Eye (tissue), 1 donor: Measurements from ENCODE around the gene PDZRN3.
A peak's percentile ranks its signal among the peaks of the same experiment; 100 is the strongest.

Experiments
- DNase-seq: peaks from one replicate; pipeline ENCODE4 v3.0.0-alpha.2; 2015

Gene PDZRN3

GRCh38 chr3:73555076-73555475 lies 69.7 kb downstream of the PDZRN3 start:
- DNase-seq: no peak

- DNase-seq: no peak
These were observed 72.0 kb downstream of the PDZRN3 start for GRCh38 chr3:73552700-73553099.

- DNase-seq: no peak
These were observed 74.7 kb downstream of the PDZRN3 start for GRCh38 chr3:73550032-73550431.

GRCh38 chr3:73549051-73549600 lies 75.6 kb downstream of the PDZRN3 start:
- DNase-seq: no peak

GRCh38 chr3:73548436-73548835 lies 76.3 kb downstream of the PDZRN3 start:
- no peak for DNase-seq

- peak; percentile 68 for DNase-seq
These were observed 77.1 kb downstream of the PDZRN3 start for GRCh38 chr3:73547427-73548248.

- no peak for DNase-seq
These were observed 77.8 kb downstream of the PDZRN3 start for GRCh38 chr3:73546961-73547360.

GRCh38 chr3:73543412-73543811 lies 81.3 kb downstream of the PDZRN3 start:
- no peak for DNase-seq

- no peak for DNase-seq
These were observed 82.6 kb downstream of the PDZRN3 start for GRCh38 chr3:73542136-73542535.

GRCh38 chr3:73540969-73541740 lies 83.6 kb downstream of the PDZRN3 start:
- no peak for DNase-seq

- DNase-seq: no peak
These were observed 86.3 kb downstream of the PDZRN3 start for GRCh38 chr3:73538486-73538885.

GRCh38 chr3:73536952-73537351 lies 87.8 kb downstream of the PDZRN3 start:
- no peak for DNase-seq

GRCh38 chr3:73536336-73536895 lies 88.3 kb downstream of the PDZRN3 start:
- DNase-seq: no peak

GRCh38 chr3:73535931-73536330 lies 88.8 kb downstream of the PDZRN3 start:
- DNase-seq: no peak

- DNase-seq: no peak
These were observed 89.6 kb downstream of the PDZRN3 start for GRCh38 chr3:73535137-73535536.

GRCh38 chr3:73530022-73530396 lies 94.7 kb downstream of the PDZRN3 start:
- no peak for DNase-seq

GRCh38 chr3:73529308-73530021 lies 95.3 kb downstream of the PDZRN3 start:
- DNase-seq: peak; percentile 84

GRCh38 chr3:73525591-73525990 lies 99.2 kb downstream of the PDZRN3 start:
- DNase-seq: no peak

- no peak for DNase-seq
These were observed 101.1 kb downstream of the PDZRN3 start for GRCh38 chr3:73523661-73524060.

- DNase-seq: no peak
These were observed 102.9 kb downstream of the PDZRN3 start for GRCh38 chr3:73521734-73522336.

- peak; percentile 79 for DNase-seq
These were observed 103.7 kb downstream of the PDZRN3 start for GRCh38 chr3:73520931-73521461.

- DNase-seq: no peak
These were observed 108.1 kb downstream of the PDZRN3 start for GRCh38 chr3:73516631-73517030.
